ENCODE measurements around the gene MYO10.

- TF ChIP-seq ARNTL (CRISPR knock-in tag; IDR thresholded peaks at IDR 0.05; ENCODE audit: borderline replicate concordance, low read depth) = no peak
- no peak for TF ChIP-seq ZFP30 (CRISPR knock-in tag; IDR thresholded peaks at IDR 0.05)
- no peak for TF ChIP-seq GLIS3 (CRISPR knock-in tag; IDR thresholded peaks at IDR 0.05)
- no peak for TF ChIP-seq ZFP3 (CRISPR knock-in tag; IDR thresholded peaks at IDR 0.05)
- no peak for TF ChIP-seq PATZ1 (CRISPR knock-in tag; IDR thresholded peaks at IDR 0.05; ENCODE audit: borderline replicate concordance)
- TF ChIP-seq ZNF565 (CRISPR knock-in tag; conservative IDR thresholded peaks at IDR 0.05; ENCODE audit: low read depth) = no peak
- no peak for TF ChIP-seq RARB (CRISPR knock-in tag; IDR thresholded peaks at IDR 0.05)
- TF ChIP-seq CSDC2 (CRISPR knock-in tag; IDR thresholded peaks at IDR 0.05) = no peak
These were observed 226.2 kb downstream of the MYO10 start for GRCh38 chr5:16709691-16710433.
